H1 (cell line): Measurements from ENCODE around the gene CD244. TPM values are rescaled to one million over a fixed set of nuclear protein-coding genes. Genes with fewer than 3 reads are reported as not detected.

Experiments
- CBX5 ChIP-seq: fragments of 300-800, 300-1000 bp; sonication (generic); IDR thresholded peaks from 2 replicates; pipeline ENCODE4 v1.7.1; 2016; ENCODE audit warnings: antibody characterized with exemption, low read length, low read depth
- JUND ChIP-seq: IDR thresholded peaks from 2 replicates; pipeline ENCODE4 v1.6.1; 2011; ENCODE audit warnings: mild to moderate bottlenecking, improper control_type of control experiment, low read length
- NANOG ChIP-seq: IDR thresholded peaks from 2 replicates; pipeline ENCODE4 v1.6.1; 2011; ENCODE audit warnings: low read length, low read depth, mild to moderate bottlenecking, inconsistent platforms; ENCODE audit not compliant: insufficient read depth, poor library complexity, severe bottlenecking
- TAF7 ChIP-seq: optimal IDR thresholded peaks from 2 replicates; pipeline ENCODE3; 2011; ENCODE audit warnings: low read depth, mild to moderate bottlenecking, inconsistent platforms, low read length, moderate library complexity, borderline replicate concordance
- polyA plus RNA-seq, 7 experiments: library from polyadenylated mRNA; depleted of rRNA in 3 of 7; stranded (reverse) in 5 of 7; unstranded in 2 of 7; fragments of >200 nt in 5 of 7; fragments of 200-250 nt in 2 of 7; gene quantifications; 1 replicate in 5 of 7; 2 replicates in 1 of 7; 4 replicates in 1 of 7; pipeline versions ENCODE4 v1.2.1 to v1.2.3, GENCODE V29; 2011 to 2013; ENCODE audit warnings: missing spikeins in 2 of 7, mixed read lengths in 2 of 7
- total RNA-seq: library from RNA; stranded (reverse); fragmentation: NEBNext Ultra II Directional; extraction: Animal tissue kit (Norgen Biotek cat#: 25700); gene quantifications from 2 replicates; pipeline ENCODE4 v1.2.1, GENCODE V29; 2021
- TF ChIP-seq, protein P1 (sequence below): fragments of 300-600 bp; sonication (generic); IDR thresholded peaks from 2 replicates; pipeline ENCODE4 v1.7.1; 2012; ENCODE audit warnings: low read length, moderate library complexity, mild to moderate bottlenecking, inconsistent platforms; ENCODE audit not compliant: insufficient replicate concordance
- TF ChIP-seq, protein P2 (sequence below): IDR thresholded peaks from 2 replicates; pipeline ENCODE4 v1.6.1; 2012; ENCODE audit warnings: low read length, inconsistent platforms

The CD244 gene
- total and polyA plus RNA-seq, 2 of the 8 experiments (the other 6 are each of a cell fraction or from before 2014, with no cell fraction given), result not detected

DNA sequence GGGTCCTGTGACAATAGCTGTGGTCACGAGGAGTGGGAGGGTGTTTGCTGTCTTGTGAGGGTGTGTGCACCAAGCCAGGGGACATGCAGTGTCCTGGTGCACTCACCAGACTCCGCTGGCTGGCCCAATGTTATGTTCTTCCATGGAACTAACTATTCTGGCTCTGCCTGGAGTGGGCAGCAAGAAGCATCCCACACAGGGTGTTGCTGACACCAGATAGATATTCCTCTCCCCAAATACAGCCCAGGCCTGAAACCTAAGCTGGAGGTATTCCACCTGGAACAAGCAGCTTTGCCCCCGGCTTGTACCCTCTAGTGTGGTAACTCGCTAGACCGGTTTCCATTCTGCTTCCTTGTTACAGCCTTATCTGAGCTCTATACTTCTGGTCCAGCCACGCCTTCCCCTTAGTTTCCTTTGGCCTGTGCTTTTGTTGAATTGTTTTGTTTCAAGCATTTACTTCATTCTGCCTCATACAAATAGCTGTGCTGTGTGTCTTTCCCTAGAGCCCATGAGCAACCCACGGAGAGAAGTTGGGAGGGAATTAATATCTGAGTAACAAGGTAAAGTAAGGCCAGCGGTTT, 81.4 kb downstream of the CD244 start (continued):
- TF ChIP-seq, protein P1, sequence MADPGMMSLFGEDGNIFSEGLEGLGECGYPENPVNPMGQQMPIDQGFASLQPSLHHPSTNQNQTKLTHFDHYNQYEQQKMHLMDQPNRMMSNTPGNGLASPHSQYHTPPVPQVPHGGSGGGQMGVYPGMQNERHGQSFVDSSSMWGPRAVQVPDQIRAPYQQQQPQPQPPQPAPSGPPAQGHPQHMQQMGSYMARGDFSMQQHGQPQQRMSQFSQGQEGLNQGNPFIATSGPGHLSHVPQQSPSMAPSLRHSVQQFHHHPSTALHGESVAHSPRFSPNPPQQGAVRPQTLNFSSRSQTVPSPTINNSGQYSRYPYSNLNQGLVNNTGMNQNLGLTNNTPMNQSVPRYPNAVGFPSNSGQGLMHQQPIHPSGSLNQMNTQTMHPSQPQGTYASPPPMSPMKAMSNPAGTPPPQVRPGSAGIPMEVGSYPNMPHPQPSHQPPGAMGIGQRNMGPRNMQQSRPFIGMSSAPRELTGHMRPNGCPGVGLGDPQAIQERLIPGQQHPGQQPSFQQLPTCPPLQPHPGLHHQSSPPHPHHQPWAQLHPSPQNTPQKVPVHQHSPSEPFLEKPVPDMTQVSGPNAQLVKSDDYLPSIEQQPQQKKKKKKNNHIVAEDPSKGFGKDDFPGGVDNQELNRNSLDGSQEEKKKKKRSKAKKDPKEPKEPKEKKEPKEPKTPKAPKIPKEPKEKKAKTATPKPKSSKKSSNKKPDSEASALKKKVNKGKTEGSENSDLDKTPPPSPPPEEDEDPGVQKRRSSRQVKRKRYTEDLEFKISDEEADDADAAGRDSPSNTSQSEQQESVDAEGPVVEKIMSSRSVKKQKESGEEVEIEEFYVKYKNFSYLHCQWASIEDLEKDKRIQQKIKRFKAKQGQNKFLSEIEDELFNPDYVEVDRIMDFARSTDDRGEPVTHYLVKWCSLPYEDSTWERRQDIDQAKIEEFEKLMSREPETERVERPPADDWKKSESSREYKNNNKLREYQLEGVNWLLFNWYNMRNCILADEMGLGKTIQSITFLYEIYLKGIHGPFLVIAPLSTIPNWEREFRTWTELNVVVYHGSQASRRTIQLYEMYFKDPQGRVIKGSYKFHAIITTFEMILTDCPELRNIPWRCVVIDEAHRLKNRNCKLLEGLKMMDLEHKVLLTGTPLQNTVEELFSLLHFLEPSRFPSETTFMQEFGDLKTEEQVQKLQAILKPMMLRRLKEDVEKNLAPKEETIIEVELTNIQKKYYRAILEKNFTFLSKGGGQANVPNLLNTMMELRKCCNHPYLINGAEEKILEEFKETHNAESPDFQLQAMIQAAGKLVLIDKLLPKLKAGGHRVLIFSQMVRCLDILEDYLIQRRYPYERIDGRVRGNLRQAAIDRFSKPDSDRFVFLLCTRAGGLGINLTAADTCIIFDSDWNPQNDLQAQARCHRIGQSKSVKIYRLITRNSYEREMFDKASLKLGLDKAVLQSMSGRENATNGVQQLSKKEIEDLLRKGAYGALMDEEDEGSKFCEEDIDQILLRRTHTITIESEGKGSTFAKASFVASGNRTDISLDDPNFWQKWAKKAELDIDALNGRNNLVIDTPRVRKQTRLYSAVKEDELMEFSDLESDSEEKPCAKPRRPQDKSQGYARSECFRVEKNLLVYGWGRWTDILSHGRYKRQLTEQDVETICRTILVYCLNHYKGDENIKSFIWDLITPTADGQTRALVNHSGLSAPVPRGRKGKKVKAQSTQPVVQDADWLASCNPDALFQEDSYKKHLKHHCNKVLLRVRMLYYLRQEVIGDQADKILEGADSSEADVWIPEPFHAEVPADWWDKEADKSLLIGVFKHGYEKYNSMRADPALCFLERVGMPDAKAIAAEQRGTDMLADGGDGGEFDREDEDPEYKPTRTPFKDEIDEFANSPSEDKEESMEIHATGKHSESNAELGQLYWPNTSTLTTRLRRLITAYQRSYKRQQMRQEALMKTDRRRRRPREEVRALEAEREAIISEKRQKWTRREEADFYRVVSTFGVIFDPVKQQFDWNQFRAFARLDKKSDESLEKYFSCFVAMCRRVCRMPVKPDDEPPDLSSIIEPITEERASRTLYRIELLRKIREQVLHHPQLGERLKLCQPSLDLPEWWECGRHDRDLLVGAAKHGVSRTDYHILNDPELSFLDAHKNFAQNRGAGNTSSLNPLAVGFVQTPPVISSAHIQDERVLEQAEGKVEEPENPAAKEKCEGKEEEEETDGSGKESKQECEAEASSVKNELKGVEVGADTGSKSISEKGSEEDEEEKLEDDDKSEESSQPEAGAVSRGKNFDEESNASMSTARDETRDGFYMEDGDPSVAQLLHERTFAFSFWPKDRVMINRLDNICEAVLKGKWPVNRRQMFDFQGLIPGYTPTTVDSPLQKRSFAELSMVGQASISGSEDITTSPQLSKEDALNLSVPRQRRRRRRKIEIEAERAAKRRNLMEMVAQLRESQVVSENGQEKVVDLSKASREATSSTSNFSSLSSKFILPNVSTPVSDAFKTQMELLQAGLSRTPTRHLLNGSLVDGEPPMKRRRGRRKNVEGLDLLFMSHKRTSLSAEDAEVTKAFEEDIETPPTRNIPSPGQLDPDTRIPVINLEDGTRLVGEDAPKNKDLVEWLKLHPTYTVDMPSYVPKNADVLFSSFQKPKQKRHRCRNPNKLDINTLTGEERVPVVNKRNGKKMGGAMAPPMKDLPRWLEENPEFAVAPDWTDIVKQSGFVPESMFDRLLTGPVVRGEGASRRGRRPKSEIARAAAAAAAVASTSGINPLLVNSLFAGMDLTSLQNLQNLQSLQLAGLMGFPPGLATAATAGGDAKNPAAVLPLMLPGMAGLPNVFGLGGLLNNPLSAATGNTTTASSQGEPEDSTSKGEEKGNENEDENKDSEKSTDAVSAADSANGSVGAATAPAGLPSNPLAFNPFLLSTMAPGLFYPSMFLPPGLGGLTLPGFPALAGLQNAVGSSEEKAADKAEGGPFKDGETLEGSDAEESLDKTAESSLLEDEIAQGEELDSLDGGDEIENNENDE, result no peak
- TF ChIP-seq TAF7 (no peak), JUND (no peak), NANOG (no peak), CBX5 (no peak)
- TF ChIP-seq, protein P2, sequence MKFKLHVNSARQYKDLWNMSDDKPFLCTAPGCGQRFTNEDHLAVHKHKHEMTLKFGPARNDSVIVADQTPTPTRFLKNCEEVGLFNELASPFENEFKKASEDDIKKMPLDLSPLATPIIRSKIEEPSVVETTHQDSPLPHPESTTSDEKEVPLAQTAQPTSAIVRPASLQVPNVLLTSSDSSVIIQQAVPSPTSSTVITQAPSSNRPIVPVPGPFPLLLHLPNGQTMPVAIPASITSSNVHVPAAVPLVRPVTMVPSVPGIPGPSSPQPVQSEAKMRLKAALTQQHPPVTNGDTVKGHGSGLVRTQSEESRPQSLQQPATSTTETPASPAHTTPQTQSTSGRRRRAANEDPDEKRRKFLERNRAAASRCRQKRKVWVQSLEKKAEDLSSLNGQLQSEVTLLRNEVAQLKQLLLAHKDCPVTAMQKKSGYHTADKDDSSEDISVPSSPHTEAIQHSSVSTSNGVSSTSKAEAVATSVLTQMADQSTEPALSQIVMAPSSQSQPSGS, result no peak
- TF ChIP-seq, all 59 proteins: peak for 0
